HG03378 (cell line): Measurements from ENCODE around the gene HECA.
"Not testable (repeated sequence)": the region's sequence is repeated elsewhere in the genome, so short reads cannot be mapped to it uniquely, and the experiment has no call there.

Experiments
- ATAC-seq: cut with Tn5 transposase; IDR thresholded peaks from one replicate; pipeline ENCODE4 v1.9.1; 2021; ENCODE audit warnings: mild to moderate bottlenecking, moderate library complexity; ENCODE audit not compliant: unreplicated experiment

Gene HECA

GRCh38 chr6:139135578-139136545, 982 bp downstream of the HECA start:
- no peak for ATAC-seq

- ATAC-seq = no peak
These were observed 2.8 kb downstream of the HECA start for GRCh38 chr6:139137706-139138105.

- not testable (repeated sequence) for ATAC-seq
These were observed 6.0 kb downstream of the HECA start for GRCh38 chr6:139140854-139141253.

GRCh38 chr6:139142262-139142661, 7.4 kb downstream of the HECA start:
- ATAC-seq = no peak

- no peak for ATAC-seq
These were observed 8.2 kb downstream of the HECA start for GRCh38 chr6:139143111-139143510.

- ATAC-seq = no peak
These were observed 9.7 kb downstream of the HECA start for GRCh38 chr6:139144490-139145085.

GRCh38 chr6:139145661-139146060, 10.8 kb downstream of the HECA start:
- ATAC-seq = no peak

GRCh38 chr6:139146317-139146726, 11.4 kb downstream of the HECA start:
- peak; percentile 55 for ATAC-seq

- no peak for ATAC-seq
These were observed 12.7 kb downstream of the HECA start for GRCh38 chr6:139147628-139148027.

GRCh38 chr6:139148557-139149235, 13.8 kb downstream of the HECA start:
- ATAC-seq = no peak

GRCh38 chr6:139149383-139149782, 14.5 kb downstream of the HECA start:
- no peak for ATAC-seq

- ATAC-seq = no peak
These were observed 16.0 kb downstream of the HECA start for GRCh38 chr6:139150920-139151319.

- ATAC-seq = no peak
These were observed 16.7 kb downstream of the HECA start for GRCh38 chr6:139151425-139152087.

GRCh38 chr6:139152088-139152891, 17.4 kb downstream of the HECA start:
- ATAC-seq = no peak

- no peak for ATAC-seq
These were observed 18.0 kb downstream of the HECA start for GRCh38 chr6:139152892-139153271.

- no peak for ATAC-seq
These were observed 19.0 kb downstream of the HECA start for GRCh38 chr6:139153855-139154254.

- no peak for ATAC-seq
These were observed 20.1 kb downstream of the HECA start for GRCh38 chr6:139154881-139155547.

- ATAC-seq = no peak
These were observed 21.2 kb downstream of the HECA start for GRCh38 chr6:139156102-139156501.

GRCh38 chr6:139156551-139156950, 21.7 kb downstream of the HECA start:
- no peak for ATAC-seq

GRCh38 chr6:139157086-139157485, 22.2 kb downstream of the HECA start:
- not testable (repeated sequence) for ATAC-seq
